HepG2 (cell line): ENCODE results near the gene SASH1. TPM values are rescaled to one million over a fixed set of nuclear protein-coding genes. Genes with fewer than 3 reads are reported as not detected.

Experiments used
- AFF4 ChIP-seq: sonication (generic); formaldehyde crosslinking; IDR thresholded peaks from 2 replicates; pipeline ENCODE4 v1.4.0; 2020; ENCODE audit warnings: missing genetic modification reagents
- ATF7-NPFF ChIP-seq: sonication (generic); formaldehyde crosslinking; IDR thresholded peaks from 2 replicates; pipeline ENCODE4 v1.8.1; 2023; ENCODE audit warnings: mild to moderate bottlenecking, low read depth, missing genetic modification reagents, moderate library complexity
- BCL6 ChIP-seq: IDR thresholded peaks from 2 replicates; pipeline ENCODE4 v1.6.1; 2016; ENCODE audit warnings: missing genetic modification reagents, missing compliant biosample characterization
- CAMTA2 ChIP-seq: sonication (generic); formaldehyde crosslinking; IDR thresholded peaks from 2 replicates; pipeline ENCODE4 v1.4.0; 2020; ENCODE audit warnings: mild to moderate bottlenecking, missing genetic modification reagents, borderline replicate concordance
- CBX5 ChIP-seq: sonication (generic); formaldehyde crosslinking; IDR thresholded peaks from 2 replicates; pipeline ENCODE4 v1.4.0; 2020; ENCODE audit warnings: missing genetic modification reagents, borderline replicate concordance
- MTERF4 ChIP-seq: sonication (generic); formaldehyde crosslinking; IDR thresholded peaks from 2 replicates; pipeline ENCODE4 v1.8.0; 2023; ENCODE audit warnings: mild to moderate bottlenecking, missing genetic modification reagents
- RARA ChIP-seq: IDR thresholded peaks from 2 replicates; pipeline ENCODE4 v1.6.1; 2016; ENCODE audit warnings: missing genetic modification reagents, missing compliant biosample characterization
- RXRB ChIP-seq: IDR thresholded peaks from 2 replicates; pipeline ENCODE4 v1.6.1; 2016; ENCODE audit warnings: borderline replicate concordance, missing genetic modification reagents, missing compliant biosample characterization
- TFDP1 ChIP-seq: IDR thresholded peaks from 2 replicates; pipeline ENCODE4 v1.6.1; 2016; ENCODE audit warnings: missing compliant biosample characterization, missing genetic modification reagents, borderline replicate concordance
- ZFP62 ChIP-seq: sonication (generic); formaldehyde crosslinking; IDR thresholded peaks from 2 replicates; pipeline ENCODE4 v1.4.0; 2020; ENCODE audit warnings: missing genetic modification reagents
- ZNF280D ChIP-seq: sonication (generic); formaldehyde crosslinking; IDR thresholded peaks from 2 replicates; pipeline ENCODE4 v1.5.1; 2020; ENCODE audit warnings: mild to moderate bottlenecking, missing genetic modification reagents
- ZNF362 ChIP-seq: sonication (generic); formaldehyde crosslinking; IDR thresholded peaks from 2 replicates; pipeline ENCODE4 v1.4.0; 2020; ENCODE audit warnings: missing genetic modification reagents, mild to moderate bottlenecking, borderline replicate concordance
- ZNF513 ChIP-seq: sonication (generic); formaldehyde crosslinking; conservative IDR thresholded peaks from 2 replicates; pipeline ENCODE4 v1.5.0; 2020; ENCODE audit warnings: missing genetic modification reagents
- ZSCAN21 ChIP-seq: sonication (generic); formaldehyde crosslinking; IDR thresholded peaks from 2 replicates; pipeline ENCODE4 v1.8.0; 2022; ENCODE audit warnings: mild to moderate bottlenecking, missing genetic modification reagents, moderate library complexity, borderline replicate concordance
- polyA plus RNA-seq, 8 experiments: library from polyadenylated mRNA; depleted of rRNA in 3 of 8; stranded (reverse) in 7 of 8; unstranded in 1 of 8; fragments of >200 nt; fragmentation: Illumina TruSeq in 4 of 8; extraction: Trizol in 4 of 8; gene quantifications; 2 replicates each; pipeline versions ENCODE4 v1.2.1 to v1.2.3, GENCODE V29; 2011 to 2016; ENCODE audit warnings: low read depth in 4 of 8, missing spikeins in 1 of 8, mixed read lengths in 1 of 8; ENCODE audit not compliant: insufficient read depth in 1 of 8
- total RNA-seq, 5 experiments: library from RNA; depleted of rRNA; stranded (reverse); fragments of >200 nt; fragmentation: Illumina TruSeq; extraction: Trizol; gene quantifications; 2 replicates each; pipeline ENCODE4 v1.2.3, GENCODE V29; 2016; ENCODE audit warnings: low read depth in 1 of 5

The SASH1 gene
- total and polyA plus RNA-seq, 2 of the 13 experiments (the other 11 are each of a cell fraction or from before 2014, with no cell fraction given), result 7.5 to 8.2 TPM

- TF ChIP-seq ZNF513, result no peak
- TF ChIP-seq ZFP62 (CRISPR knock-in tag), result no peak
- TF ChIP-seq ATF7-NPFF (CRISPR knock-in tag), result peak; percentile 82
- TF ChIP-seq RARA (CRISPR knock-in tag), result peak; percentile 5; the same call in 1 of the 2 replicates
- TF ChIP-seq TFDP1, result peak; percentile 78
- 0 out of 2 replicates have a peak, but pooled peaks have one; percentile 32 for TF ChIP-seq CBX5 (CRISPR knock-in tag)
- TF ChIP-seq RXRB, result no peak
- 0 out of 2 replicates have a peak, but pooled peaks have one; percentile 22 for TF ChIP-seq BCL6 (CRISPR knock-in tag)
- TF ChIP-seq MTERF4 (CRISPR knock-in tag), result peak; percentile 50; the same call in 1 of the 2 replicates
- TF ChIP-seq ZNF280D, result no peak
- no peak for TF ChIP-seq ZNF362 (CRISPR knock-in tag)
- TF ChIP-seq CAMTA2 (CRISPR knock-in tag), result no peak
- TF ChIP-seq AFF4 (CRISPR knock-in tag), result no peak
- TF ChIP-seq ZSCAN21 (CRISPR knock-in tag), result peak; percentile 60; the same call in 1 of the 2 replicates
Observed at GRCh38 chr6:148559848-148560433, 217.3 kb downstream of the SASH1 start (continued).
